GM18502 (cell line): ENCODE measurements around the gene LRRC7.
"Not testable (repeated sequence)": the region's sequence is repeated elsewhere in the genome, so short reads cannot be mapped to it uniquely, and the experiment has no call there.

ENCODE experiments used
- ATAC-seq: cut with Tn5 transposase; IDR thresholded peaks from one replicate; pipeline ENCODE4 v1.9.1; 2021; ENCODE audit warnings: mild to moderate bottlenecking; ENCODE audit not compliant: unreplicated experiment, poor library complexity

LRRC7 gene

DNA sequence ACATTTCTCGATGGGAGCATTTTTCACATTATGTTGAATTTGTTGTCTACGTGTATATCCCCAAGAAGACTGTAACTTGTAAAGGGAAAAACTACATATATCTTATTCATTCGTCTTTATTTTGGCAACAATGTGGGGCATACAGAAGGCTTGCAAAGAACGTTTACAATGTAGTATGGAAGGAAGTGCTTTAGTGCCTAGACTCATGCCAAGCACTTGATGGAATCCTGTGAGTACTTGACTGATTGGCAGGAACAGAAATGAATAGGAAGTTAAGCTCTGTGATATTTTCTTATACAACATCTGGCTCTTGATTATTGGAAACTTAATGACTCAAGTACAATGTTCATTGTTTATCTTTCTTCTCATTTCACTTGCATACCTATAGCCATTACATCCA, 284.4 kb downstream of the LRRC7 start:
- no peak for ATAC-seq

DNA sequence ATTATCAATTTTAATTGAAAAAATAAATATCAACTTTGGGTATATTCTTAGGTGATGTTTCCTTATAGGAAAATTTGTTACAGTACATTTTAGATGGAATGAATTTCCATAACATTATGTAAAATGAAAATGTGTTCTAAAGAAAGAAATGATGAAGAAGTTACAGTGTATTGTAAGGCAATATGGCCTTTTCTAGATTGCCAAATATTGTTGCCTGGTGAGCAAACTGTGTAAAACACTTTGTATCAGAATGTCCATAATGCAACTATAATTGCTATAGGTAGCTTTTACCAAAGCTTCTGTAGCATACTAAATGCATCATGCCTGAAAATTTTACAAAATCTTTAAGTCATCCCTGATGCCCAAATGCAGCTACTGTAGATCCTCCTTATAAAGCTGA, 285.0 kb downstream of the LRRC7 start:
- no peak for ATAC-seq

DNA sequence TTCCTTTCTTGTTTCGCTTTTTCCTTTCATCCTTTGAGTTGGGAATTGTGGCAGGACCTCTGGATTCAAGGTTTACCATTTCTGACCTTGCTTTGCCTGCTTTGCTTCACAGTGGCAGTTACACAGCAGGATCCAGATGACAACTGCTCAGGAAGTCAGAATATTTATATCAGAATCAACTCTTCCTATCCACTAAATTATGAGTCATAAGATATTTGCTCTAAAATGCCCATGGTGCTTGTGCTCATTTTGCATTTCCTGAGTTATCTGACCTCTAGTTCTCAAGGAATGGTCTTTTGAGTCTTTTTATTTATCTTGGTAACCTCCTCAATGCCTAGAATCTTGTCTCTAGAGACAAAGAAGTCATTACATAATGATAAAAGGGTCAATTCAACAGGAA, 290.8 kb downstream of the LRRC7 start:
- no peak for ATAC-seq

DNA sequence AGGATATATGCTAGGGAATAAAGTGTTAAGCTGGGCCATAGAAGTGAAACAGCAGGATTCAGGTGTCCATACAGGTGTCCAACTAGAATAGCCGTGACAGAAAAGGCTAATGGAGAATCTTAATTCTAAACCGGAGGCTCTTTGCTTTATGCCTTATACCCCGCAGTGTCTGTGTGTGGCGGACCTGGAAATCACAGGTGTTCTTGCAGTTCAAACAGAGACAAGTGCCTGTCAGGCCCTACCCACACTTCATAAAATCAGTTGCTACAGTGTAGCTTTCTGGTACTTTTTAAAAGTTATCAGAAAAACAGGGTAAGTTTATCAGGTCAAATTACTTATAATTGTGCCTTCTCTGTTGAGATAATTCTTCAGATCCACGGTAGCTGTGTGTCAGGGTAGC, 293.9 kb downstream of the LRRC7 start:
- ATAC-seq = no peak

DNA sequence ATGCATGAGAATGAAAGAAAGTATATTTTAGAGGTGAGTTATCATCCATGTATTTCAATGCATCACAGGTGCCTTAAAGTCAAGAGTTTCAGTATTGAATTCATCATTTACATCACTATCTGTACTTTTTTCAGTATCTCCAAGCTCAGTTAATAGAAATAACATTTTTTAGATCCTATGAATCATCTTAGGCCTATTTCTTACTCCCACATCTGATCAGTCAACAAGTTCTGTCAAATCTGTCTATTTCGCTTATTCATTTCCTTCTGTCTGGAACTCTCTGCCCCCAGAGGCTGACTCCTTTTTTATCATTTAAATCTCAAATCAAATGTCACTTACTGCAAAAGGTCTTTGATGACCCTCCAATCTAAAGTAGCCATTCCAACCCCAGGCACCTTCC, 295.2 kb downstream of the LRRC7 start:
- ATAC-seq = no peak

GRCh38 chr1:69863704-69864103, 296.0 kb downstream of the LRRC7 start:
- no peak for ATAC-seq

DNA sequence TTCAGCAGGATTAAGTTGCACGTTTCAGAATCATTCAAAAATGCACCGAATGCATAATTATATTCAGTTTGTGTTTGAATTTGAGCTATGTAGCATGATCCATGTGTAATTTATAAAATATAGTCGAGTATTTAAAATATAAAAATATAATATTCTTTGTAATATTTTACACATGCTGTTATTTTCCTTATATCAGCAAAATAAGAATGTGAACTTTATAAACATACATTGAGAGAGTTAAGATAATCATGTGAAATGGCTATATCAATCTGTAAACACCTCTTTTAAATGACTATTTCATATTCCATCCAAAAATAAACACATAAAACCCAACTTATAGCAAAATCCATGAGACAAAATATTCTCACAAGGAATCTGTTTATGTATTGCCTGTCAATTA, 303.7 kb downstream of the LRRC7 start:
- no peak for ATAC-seq

DNA sequence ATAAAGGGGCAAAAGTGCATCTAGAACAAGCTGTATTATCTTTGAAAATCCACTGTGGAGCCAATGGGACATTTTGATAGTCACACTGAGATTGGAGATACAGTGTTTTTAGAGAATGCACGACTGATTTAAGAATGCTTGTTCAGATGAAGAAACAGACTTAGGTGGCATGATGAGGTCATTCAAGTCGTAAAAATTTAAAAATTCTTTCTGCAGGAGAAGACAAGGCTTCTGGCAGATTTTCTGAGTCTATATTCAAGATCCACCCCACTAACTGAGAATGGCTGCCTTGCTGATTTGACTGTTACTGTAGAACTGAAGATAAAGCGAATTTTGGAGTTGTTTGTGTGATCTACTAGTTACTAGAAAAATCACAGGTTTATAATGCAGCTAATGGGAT, 310.6 kb downstream of the LRRC7 start:
- ATAC-seq = no peak

GRCh38 chr1:69888016-69888415, 320.3 kb downstream of the LRRC7 start:
- ATAC-seq = not testable (repeated sequence)

- no peak for ATAC-seq
These were observed 320.9 kb downstream of the LRRC7 start for GRCh38 chr1:69888657-69889056.

DNA sequence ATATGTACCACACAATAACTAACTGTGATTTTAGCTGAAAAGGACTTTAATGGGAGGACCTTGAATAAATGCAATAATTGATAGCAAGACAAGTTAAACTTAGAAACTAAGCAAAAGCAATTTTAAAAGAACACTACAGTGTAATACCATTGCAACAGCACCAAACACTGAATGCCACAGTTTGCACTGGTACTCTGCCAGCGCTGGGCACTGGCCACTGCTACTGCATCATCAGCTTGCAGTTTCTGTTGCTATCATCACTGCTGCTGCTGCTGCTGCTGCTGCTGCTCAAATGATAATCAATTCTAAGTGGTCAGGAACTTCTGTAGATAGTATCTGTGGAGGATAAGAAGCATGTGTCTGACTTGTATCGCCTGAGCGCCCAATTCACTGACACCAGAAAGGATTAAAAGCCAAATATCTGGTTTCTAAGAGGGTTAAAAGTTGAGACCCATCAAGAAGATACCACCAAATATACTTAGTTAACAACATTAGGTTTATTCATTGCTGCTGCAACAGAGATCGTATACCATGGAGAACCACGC, 330.8 kb downstream of the LRRC7 start:
- ATAC-seq = no peak

DNA sequence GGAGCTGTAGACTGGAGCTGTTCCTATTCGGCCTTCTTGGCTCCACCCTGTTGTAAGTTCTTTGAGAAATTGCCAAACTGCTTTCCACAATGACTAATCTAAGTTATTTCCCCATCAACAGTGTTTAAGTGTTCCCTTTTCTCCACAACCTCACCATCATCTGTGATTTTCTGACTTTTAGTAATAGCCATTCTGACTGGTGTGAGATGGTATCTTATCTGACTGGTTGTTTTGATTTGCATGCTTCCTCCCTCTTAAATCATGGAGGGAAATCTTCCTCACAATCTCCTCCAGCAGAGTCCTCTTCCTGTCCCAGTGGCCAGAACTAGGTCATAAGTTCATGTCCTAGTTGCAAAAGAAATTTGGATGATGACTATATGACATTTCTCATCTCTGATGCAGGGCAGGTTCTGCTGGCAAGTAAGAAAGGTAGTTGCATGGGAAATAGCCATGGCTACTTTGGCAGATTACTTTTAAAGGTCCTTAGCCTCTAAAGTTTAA, 343.6 kb downstream of the LRRC7 start:
- no peak for ATAC-seq

DNA sequence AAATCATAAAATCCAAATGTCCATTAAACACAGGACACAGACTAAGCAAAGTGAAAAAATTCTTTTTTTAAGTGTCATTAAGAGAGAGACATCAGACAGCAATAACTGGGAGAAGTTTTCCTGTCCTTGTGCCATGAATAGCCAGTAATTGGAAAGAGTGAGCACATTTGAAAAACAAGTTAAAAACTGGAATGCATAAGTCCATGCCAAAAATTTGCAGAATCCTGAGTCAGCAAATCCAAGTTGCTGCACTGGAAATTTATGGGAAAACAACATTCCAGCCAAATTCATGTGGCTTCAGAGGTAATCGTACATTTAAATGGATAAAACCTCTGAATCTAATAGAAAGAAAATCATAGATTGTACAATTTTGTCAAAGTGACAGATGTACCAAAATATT, 346.3 kb downstream of the LRRC7 start:
- no peak for ATAC-seq

- ATAC-seq = no peak
These were observed 347.4 kb downstream of the LRRC7 start for GRCh38 chr1:69914976-69915765.

DNA sequence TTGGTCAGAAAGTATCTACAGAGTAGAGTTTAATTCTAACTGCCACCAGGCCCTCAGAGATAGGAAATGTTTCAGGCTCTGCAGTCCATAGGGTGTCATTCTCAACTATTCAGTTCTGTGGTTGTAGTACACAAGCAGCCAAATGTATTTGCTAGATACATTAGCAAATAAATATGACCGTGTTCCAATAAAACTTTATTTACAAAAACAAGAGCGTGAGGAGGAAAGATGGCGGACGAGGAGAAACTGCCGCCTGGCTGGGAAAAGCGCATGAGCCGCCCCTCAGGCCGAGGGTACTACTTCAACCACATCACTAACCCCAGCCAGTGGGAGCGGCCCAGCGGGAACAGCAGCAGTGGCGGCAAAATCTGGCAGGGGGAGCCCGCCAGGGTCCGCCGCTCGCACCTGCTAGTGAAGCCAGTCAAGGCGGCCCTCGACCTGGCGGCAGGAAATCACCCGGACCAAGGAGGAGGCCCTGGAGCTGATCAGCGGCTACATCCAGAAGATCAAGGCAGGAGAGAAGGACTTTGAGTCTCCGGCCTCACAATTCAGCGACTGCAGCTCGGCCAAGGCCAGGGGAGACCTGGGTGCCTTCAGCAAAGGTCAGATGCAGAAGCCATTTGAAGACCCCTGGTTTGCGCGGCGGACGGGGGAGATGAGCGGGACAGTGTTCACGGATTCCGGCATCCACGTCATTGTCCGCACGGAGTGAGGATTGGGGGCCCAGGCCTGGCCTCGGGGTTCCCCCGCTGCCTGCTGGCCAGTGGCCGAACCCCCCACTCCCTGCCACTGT, 351.6 kb downstream of the LRRC7 start:
- no peak for ATAC-seq

DNA sequence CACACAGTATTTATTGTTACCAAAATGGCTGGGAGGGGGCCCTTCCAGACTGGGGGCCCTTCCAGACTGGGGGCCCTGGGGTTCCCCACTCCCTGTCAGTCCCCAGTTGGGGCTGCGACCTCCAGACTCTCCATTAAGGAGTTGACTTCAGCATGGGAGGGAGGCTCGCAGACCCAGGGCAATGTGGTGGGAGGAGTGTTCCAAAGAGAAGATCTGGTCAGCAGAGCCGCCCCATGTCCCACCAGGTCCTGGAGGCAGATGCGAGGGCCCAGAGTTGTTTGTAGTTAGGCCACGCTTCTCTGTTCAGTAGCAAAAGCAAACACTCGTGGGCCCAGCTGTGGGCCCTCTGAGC, 352.2 kb downstream of the LRRC7 start:
- ATAC-seq = no peak

DNA sequence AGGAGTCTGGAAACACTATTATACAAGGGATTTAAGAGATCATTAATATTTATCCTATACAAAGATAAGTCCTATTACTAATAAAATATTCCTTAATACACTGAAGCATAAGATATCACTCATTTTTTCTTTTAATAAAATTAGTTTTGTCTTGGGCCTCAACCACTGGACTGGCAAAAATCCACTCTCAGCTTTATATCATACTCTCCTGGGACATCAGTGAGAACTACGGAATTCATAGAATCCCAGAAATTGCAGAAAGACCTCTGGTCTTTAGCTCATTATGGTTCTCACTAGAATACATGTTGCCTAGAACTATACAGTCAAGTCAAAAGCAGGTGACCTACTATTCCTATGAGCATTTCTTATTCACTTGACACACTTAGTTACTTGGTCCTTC, 352.7 kb downstream of the LRRC7 start:
- ATAC-seq = no peak

DNA sequence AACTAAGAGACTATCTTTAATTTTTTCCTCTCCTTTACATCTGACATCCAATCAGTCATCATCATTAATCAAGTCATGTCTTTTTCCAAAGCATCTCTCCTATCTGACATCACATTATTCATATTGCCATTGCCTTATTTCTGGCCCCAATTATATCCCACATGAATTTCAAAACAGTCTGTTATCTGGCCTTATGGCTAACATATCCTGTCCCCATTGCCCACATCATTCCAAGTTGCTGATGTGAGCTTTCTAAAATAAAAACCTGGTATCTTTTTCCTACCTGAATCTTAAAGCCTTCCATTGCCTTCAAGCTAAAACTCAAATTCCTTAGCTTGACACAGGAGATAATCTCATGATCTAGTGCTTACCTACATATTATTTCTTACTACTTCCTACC, 353.8 kb downstream of the LRRC7 start:
- no peak for ATAC-seq

DNA sequence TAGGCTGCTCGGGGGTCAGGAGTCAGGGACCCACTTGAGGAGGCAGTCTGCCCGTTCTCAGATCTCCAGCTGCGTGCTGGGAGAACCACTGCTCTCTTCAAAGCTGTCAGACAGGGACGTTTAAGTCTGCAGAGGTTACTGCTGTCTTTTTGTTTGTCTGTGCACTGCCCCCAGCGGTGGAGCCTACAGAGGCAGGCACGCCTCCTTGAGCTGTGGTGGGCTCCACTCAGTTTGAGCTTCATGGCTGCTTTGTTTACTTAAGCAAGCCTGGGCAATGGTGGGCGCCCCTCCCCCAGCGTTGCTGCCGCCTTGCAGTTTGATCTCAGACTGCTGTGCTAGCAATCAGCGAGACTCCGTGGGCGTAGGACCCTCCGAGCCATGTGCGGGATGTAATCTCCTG, 360.5 kb downstream of the LRRC7 start:
- not testable (repeated sequence) for ATAC-seq

DNA sequence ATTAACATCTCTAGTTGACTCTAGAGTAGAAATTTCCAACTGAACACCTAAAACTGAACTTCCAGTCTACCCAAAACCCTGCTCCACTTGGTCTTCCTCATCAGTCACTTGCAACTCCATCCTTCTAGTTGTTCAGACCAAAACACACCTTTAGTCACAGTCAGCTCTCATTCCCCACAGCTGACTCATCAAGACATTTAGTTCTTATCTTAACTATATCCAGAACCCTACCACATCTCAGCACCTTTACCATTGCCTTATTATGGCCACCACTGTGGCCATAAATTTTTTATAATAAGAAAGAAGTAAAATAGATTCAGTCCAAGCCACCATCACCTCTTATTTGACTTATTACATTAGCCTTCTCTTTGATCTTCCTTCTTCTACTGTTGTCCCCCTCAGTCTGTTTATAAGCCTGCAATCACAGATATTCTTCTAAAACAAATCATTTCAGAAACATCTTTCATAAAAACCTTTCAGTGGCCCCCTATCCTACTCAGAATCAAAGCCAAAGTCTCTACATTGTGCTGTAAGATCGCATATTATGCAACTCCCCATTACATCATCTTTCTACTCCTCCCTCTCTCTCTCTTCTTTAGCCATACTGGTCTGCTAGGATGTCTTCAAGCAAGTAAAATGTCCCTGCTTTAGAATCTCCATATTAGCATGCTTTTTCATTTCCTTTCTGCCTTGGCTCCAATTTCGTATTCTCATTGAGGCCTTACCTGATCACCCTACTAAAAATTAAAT, 361.8 kb downstream of the LRRC7 start:
- no peak for ATAC-seq

GRCh38 chr1:69930396-69930795, 362.7 kb downstream of the LRRC7 start:
- no peak for ATAC-seq
